ENCODE measurements around the gene UPK2. TPM values are rescaled to one million over a fixed set of nuclear protein-coding genes. Genes with fewer than 3 reads are reported as not detected.
A peak's percentile ranks its signal among the peaks of the same experiment; 100 is the strongest.

The UPK2 gene
- polyA plus RNA-seq, 1 of the 3 experiments (the other 2 are of a cell fraction): 0.15 TPM

DNA sequence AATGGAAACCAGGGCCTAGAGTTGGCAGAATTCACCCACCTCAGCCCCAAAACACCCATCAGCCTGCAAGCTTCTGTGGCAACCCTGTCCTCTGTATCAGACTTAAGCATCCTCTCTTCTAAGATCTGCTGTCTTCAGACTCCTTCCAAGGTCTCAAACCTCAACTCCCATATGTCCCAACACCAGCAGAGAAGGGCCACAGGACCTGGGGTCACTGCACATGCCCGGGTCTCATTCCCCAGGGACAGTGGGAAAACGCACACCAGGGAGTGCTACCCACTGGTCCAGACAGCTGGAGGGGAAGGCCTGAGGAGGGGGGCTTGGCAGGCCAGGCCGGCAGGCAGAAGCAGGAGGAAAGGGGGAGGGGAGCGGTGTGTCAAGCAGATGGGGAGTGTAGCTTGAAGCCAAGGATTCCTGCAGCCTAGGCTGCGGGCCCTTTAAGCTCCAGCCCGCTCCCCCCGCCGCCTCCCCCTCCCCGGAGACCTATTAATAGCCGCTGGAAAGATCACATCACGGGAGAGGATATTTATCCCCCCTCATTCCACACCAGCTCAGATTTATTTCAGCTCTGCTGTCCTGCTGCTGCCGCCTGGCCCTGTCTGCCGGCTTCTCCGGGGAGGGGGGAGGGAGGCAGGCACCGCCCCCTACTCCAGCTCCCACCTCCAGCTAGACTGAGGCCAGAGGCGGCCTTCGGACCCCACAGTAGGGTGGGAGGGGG lies 47.0 kb upstream of the UPK2 start (continued):
- TF ChIP-seq FOSL2 (IDR thresholded peaks at IDR 0.05; ENCODE audit: borderline replicate concordance, low read depth): peak; percentile 52; the same call in 1 of the 2 replicates
- TF ChIP-seq MEF2A (IDR thresholded peaks at IDR 0.05; ENCODE audit: borderline replicate concordance, low read depth): peak; percentile 99
- TF ChIP-seq TAF1 (IDR thresholded peaks at IDR 0.05; ENCODE audit: borderline replicate concordance, low read depth, low read length): peak; percentile 73
- TF ChIP-seq ELF1 (IDR thresholded peaks at IDR 0.05): 0 out of 2 replicates have a peak, but pooled peaks have one; percentile 26
- TF ChIP-seq, protein P1, sequence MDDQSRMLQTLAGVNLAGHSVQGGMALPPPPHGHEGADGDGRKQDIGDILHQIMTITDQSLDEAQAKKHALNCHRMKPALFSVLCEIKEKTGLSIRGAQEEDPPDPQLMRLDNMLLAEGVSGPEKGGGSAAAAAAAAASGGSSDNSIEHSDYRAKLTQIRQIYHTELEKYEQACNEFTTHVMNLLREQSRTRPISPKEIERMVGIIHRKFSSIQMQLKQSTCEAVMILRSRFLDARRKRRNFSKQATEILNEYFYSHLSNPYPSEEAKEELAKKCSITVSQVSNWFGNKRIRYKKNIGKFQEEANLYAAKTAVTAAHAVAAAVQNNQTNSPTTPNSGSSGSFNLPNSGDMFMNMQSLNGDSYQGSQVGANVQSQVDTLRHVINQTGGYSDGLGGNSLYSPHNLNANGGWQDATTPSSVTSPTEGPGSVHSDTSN (IDR thresholded peaks at IDR 0.05): peak; percentile 71
- peak; percentile 70 for TF ChIP-seq GATA2 (CRISPR knock-in tag; IDR thresholded peaks at IDR 0.05)
- TF ChIP-seq RXRA (IDR thresholded peaks at IDR 0.05; ENCODE audit: borderline replicate concordance, low read depth): peak; percentile 84; the same call in 1 of the 2 replicates
- no peak for TF ChIP-seq EZH2phosphoT487 (IDR thresholded peaks at IDR 0.05; ENCODE audit: borderline replicate concordance, low read depth)
- TF ChIP-seq, protein P2, sequence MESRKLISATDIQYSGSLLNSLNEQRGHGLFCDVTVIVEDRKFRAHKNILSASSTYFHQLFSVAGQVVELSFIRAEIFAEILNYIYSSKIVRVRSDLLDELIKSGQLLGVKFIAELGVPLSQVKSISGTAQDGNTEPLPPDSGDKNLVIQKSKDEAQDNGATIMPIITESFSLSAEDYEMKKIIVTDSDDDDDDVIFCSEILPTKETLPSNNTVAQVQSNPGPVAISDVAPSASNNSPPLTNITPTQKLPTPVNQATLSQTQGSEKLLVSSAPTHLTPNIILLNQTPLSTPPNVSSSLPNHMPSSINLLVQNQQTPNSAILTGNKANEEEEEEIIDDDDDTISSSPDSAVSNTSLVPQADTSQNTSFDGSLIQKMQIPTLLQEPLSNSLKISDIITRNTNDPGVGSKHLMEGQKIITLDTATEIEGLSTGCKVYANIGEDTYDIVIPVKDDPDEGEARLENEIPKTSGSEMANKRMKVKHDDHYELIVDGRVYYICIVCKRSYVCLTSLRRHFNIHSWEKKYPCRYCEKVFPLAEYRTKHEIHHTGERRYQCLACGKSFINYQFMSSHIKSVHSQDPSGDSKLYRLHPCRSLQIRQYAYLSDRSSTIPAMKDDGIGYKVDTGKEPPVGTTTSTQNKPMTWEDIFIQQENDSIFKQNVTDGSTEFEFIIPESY (IDR thresholded peaks at IDR 0.05; ENCODE audit: borderline replicate concordance, low read depth): peak; percentile 75

DNA sequence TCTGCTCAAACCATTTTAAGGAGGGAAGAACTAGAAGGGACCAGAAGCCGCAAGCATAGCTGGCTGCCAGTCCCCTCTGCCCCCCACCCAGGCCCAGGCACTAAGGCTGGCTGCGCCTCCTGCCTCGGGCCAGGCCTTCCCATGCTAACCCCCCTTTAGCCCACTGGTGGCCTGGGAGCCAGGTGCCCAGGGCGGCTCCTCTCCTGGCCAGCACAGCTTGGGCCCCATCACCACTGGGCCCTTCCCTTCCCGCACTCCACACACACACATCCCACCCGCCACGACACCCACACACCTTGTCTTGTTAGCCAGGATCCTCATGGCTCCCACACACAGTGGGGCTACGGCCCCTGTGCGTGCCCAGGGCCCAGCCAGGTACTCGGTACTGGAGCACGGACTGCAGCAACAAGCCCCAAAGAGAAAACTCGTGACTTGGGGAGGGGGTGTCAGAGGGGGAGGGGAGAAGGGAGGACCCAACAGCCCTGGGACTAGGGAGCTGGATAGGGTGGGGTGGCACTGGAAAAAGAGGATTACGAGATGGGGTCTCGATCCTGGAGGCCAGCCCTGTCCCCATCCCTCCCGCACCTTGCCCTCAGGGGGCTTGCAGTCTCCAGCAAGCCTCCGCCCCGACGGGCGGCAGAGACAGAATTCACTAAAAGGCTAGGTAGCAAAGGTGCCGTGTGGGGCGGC lies 46.3 kb upstream of the UPK2 start:
- no peak for DNase-seq
- H3K9me2 ChIP-seq: no peaks in the 10 kb centered on the region
- no peaks in the 10 kb centered on the region for H3K9me3 ChIP-seq
- ChIA-PET POLR2A (interaction anchor here (0.9 to 3.1 kb wide), 6 partner anchors 14 to 119 kb away, joined by 3 to 37 read pairs (median 7); partner anchors contain the start of gene BCL9L), CTCF (interaction anchor here (5.4 to 9.7 kb wide), 2 partner anchors 47 to 219 kb away, joined by 38 to 112 read pairs; partner anchors contain the start of gene UPK2)
- TF ChIP-seq, protein P3, sequence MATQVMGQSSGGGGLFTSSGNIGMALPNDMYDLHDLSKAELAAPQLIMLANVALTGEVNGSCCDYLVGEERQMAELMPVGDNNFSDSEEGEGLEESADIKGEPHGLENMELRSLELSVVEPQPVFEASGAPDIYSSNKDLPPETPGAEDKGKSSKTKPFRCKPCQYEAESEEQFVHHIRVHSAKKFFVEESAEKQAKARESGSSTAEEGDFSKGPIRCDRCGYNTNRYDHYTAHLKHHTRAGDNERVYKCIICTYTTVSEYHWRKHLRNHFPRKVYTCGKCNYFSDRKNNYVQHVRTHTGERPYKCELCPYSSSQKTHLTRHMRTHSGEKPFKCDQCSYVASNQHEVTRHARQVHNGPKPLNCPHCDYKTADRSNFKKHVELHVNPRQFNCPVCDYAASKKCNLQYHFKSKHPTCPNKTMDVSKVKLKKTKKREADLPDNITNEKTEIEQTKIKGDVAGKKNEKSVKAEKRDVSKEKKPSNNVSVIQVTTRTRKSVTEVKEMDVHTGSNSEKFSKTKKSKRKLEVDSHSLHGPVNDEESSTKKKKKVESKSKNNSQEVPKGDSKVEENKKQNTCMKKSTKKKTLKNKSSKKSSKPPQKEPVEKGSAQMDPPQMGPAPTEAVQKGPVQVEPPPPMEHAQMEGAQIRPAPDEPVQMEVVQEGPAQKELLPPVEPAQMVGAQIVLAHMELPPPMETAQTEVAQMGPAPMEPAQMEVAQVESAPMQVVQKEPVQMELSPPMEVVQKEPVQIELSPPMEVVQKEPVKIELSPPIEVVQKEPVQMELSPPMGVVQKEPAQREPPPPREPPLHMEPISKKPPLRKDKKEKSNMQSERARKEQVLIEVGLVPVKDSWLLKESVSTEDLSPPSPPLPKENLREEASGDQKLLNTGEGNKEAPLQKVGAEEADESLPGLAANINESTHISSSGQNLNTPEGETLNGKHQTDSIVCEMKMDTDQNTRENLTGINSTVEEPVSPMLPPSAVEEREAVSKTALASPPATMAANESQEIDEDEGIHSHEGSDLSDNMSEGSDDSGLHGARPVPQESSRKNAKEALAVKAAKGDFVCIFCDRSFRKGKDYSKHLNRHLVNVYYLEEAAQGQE (IDR thresholded peaks at IDR 0.05; ENCODE audit: low read depth, low read length): no peak
- TF ChIP-seq, protein P1 (IDR thresholded peaks at IDR 0.05): no peak
- TF ChIP-seq JUND (IDR thresholded peaks at IDR 0.05) (no peak), EP300 (IDR thresholded peaks at IDR 0.05; ENCODE audit: borderline replicate concordance in 1 of 2, low read depth in 1 of 2, low read length in 1 of 2) (no peak), FOXM1 (IDR thresholded peaks at IDR 0.05; ENCODE audit: low read depth) (no peak; the same call in 1 of the 2 replicates), TAF1 (IDR thresholded peaks at IDR 0.05; ENCODE audit: borderline replicate concordance, low read depth, low read length) (no peak), CHD2 (IDR thresholded peaks at IDR 0.05; ENCODE audit: low read length, partially characterized antibody) (no peak)
- TF ChIP-seq, protein P2 (IDR thresholded peaks at IDR 0.05; ENCODE audit: borderline replicate concordance, low read depth): no peak
- TF ChIP-seq, protein P4, sequence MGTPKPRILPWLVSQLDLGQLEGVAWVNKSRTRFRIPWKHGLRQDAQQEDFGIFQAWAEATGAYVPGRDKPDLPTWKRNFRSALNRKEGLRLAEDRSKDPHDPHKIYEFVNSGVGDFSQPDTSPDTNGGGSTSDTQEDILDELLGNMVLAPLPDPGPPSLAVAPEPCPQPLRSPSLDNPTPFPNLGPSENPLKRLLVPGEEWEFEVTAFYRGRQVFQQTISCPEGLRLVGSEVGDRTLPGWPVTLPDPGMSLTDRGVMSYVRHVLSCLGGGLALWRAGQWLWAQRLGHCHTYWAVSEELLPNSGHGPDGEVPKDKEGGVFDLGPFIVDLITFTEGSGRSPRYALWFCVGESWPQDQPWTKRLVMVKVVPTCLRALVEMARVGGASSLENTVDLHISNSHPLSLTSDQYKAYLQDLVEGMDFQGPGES (IDR thresholded peaks at IDR 0.05; ENCODE audit: low read depth, low read length): no peak
- H3K27me3 ChIP-seq (ENCODE audit: insufficient read depth): no peaks in the 10 kb centered on the region
- H3K79me2 ChIP-seq (ENCODE audit: insufficient read depth): peaks cover 92% of the 10 kb centered on the region
- peaks cover 51% of the 10 kb centered on the region for H3F3A ChIP-seq (replicated peaks; ENCODE audit: insufficient read depth)
- H4K20me1 ChIP-seq (ENCODE audit: insufficient read depth): peaks cover 19% of the 10 kb centered on the region; the same call in 1 of the 2 replicates
- peak overlapping the region; percentile 89 for H3K4me2 ChIP-seq
- no peak overlapping the region for H2AFZ ChIP-seq (ENCODE audit: low read depth)
- H3K4me1 ChIP-seq (ENCODE audit: control insufficient read depth in 1 of 2, insufficient read depth in 2 of 2, low read depth in 1 of 2, low read length in 1 of 2): peaks cover 68 to 71% of the 10 kb centered on the region in 2 experiments
- WGBS (ENCODE audit: low lambda C conversion rate): 59% methylated on average over 17 of the region's 21 CpGs
- peak overlapping the region; percentile 37 to 48 for H3K4me3 ChIP-seq (ENCODE audit: low read depth in 2 of 2, low read length in 1 of 2)
- peak overlapping the region; percentile 98 to 100 for H3K27ac ChIP-seq (ENCODE audit: low read depth in 2 of 2, low read length in 1 of 2)
- peaks cover 10 to 23% of the 10 kb centered on the region in 2 experiments for H3K36me3 ChIP-seq (replicated peaks in 1 of 2; ENCODE audit: control insufficient read depth in 1 of 2, insufficient read depth in 2 of 2, low read length in 1 of 2)
- peak overlapping the region; percentile 80 for H3K9ac ChIP-seq
